Islet precursor cell (in vitro differentiated cells): ENCODE measurements around the gene CEP85.
A peak's percentile ranks its signal among the peaks of the same experiment; 100 is the strongest.

Experiments
- DNase-seq: peaks from one replicate; pipeline ENCODE4 v3.0.0-alpha.2; 2018

CEP85 gene

DNA sequence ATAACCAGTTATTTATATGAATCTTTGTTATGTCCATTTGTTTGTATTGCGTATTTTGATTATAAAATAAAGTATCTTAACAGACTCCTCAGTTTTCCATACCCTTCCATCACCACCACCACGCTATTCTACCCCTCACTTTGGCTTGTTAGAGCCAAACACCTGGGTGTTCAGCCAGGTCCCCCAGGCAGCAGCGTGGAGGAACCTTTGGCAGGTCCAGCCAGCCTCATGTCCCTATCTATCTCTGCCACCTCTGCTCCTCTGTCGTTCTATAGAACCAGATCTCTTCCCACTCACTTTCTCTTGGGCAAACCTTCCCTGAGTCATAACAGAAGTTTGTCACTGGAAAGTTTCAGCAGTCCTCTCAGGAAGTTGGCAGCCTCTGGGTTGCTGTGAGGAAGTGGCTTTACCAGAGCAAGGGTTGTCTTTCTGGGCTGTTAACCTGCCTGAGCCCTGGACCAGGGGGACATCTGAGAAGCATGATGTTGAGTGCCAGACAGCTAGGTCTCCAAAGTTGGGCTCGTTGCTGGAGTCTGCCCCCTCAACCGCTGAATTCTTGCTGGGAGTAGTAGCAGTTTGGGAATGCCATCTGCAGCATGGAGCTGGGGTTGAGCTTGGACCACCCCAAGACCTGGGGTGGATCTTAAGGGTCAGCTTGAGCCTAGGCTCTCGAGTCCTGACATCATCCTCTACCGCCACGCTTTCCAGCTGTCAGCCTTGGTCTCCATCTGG, 44.9 kb downstream of the CEP85 start:
- peak; percentile 54 for DNase-seq

DNA sequence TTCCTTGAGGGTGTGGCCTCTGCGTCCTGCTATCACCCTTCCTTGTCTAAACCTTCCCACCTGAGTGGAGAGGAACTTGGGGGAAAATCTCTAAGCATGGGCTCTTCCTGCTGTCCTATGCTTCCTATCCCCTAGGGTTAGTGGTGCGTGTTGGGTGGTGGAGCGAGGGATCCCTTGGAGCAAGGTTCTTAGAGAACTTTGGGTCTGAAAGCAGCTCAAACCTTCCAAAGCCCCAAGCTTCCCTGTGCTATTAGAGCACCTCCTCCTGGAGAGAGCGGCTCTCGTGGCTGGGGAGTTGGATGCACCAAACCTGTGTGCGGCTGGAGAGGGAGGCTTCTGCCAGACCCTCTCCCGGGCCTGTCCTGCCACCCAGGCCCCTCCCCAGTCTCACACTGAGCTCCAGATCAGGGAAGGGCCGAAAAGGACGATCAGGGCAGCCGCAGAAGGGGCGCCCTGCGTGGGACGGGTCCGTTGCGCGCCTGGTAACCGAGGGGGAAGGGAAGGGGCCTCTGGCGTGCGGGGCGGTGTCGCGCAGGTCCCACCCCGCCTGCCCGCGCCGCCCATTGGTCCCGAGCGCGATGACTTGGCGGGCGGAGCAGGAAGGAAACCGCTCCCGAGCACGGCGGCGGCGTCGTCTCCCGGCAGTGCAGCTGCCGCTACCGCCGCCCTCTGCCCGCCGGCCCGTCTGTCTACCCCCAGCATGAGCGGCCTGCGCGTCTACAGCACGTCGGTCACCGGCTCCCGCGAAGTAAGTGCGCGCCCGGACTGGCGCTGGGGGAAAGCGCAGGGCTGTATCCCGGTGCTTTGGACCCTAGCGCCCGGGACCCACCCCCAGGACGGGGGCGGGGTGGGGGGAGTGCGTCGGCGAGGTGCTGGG, 45.7 kb downstream of the CEP85 start, which contains the start of gene SH3BGRL3:
Gene SH3BGRL3, plus strand, starts transcription at position 631 of the 877 bp plus-strand sequence. Its CDS starts 70 bp downstream, at position 701.
- DNase-seq: peak; percentile 92

DNA sequence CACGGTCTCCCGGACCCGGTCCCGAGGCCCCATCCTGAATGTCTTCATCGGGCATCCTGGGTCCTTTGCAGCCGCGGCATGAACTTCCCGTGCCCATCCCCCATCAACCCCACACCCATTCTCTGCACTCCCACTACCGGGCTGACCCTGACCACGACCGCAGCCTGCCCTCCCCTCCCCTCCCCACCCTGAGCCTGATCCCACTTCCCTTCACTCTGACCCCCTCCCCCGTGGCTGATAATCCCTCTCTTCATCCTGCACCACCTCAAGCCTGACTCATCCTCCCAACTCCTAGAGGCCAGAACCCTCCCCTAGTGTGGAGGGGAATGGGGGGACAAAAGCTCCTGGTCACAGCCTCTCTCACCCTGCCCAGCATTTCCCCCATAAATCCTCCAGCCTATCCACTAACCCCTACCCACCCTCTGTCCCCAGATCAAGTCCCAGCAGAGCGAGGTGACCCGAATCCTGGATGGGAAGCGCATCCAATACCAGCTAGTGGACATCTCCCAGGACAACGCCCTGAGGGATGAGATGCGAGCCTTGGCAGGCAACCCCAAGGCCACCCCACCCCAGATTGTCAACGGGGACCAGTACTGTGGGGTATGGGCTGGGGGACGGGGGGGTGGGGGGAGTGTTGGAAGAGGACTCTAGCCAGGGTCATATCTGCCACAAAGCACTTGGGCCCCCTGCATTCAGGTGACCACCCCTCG, 46.5 kb downstream of the CEP85 start:
- DNase-seq: peak; percentile 76

DNA sequence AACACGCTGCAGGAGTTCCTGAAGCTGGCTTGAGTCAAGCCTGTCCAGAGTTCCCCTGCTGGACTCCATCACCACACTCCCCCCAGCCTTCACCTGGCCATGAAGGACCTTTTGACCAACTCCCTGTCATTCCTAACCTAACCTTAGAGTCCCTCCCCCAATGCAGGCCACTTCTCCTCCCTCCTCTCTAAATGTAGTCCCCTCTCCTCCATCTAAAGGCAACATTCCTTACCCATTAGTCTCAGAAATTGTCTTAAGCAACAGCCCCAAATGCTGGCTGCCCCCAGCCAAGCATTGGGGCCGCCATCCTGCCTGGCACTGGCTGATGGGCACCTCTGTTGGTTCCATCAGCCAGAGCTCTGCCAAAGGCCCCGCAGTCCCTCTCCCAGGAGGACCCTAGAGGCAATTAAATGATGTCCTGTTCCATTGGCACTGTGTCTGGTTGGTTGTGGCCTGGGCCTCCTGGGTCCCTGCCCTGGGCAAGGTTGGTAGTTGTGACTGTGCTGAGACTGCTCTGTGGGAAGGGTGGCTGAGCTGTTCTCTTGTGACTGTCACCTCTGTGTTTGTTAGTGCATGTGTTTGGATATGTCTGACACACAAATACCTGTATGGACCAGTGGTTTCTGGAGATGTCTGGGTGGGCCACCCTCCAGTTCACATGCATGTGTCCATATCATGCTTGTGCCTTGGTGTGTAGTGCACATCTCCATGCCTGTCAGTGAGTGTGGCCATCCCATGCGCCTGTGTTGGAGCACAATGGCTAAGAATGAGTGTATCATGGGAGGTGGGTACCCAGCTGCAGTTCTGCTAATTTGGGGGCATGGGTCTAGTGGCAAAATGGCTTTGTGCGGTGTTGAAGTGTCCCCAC, 47.3 kb downstream of the CEP85 start:
- no peak for DNase-seq

DNA sequence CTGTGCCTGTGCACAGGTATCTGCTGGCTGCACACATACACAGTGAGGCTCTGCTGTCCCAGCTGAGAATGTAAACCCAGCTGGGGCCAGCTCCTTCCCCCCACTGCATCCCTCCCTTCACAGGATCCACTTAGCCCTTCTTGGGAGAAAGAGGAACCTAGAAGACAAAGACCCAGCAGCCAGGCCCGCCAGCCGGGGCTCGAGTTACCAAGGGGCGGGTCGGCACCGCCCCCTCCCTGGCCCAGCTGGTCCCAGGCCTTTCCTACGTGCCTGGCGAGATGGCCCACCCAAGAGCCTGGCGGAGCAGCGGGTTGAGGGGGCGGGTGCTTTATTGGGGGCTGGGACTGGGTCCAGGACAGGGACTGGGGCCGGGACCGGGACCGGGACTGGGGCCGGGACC, 48.0 kb downstream of the CEP85 start:
- DNase-seq: peak; percentile 82

DNA sequence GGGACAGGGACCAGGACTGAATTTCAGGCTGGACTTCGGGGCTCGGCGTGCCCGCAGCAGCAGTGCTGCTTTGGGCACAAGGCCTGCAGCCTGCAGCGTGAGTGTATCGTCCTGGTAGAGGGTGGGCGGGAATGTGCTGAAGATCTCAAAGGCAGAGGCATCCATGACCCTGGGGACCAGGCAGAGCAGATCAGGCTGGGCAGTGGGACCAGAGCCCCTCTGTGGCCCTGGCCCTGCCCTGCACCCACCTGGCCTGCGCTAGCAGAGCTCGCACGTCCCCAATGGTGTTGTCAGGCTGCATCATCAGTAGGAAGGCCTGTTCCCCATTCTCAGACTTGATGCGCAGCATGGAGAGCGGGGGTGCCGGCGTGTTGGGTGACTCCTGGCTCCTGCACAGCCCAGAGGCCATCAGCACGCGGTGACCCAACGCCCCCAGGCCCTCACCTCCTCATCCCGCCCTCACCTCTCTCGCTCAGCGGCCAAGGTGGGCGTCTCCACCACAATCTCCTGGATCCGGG, 48.5 kb downstream of the CEP85 start:
- peak; percentile 51 for DNase-seq

DNA sequence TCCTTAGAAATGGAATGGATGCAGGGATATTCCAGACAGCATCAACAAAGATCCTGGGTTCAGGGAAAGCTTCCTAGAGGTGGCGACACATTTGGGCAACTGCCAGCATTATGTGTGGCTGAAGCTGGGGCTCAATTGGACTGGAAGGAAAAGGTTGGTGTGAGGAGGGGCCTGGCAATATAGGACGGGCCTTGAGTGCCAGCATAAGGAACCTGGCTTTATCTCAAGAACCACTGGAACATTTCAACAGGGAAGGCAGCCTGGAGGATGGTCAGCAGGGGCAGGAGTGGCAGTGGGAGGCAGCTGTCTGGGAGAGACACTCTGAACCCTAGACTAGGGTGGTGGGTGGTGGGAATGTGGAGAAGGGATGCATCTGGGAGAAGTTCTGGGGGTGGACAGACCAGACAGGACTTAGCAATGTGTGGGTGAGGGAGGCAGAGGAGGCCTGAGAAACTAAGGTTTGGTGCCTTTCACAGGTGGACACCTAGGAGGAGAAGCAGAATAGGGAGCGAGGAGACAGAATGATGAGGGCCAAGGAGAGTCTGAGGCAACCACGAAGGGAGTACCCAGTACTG, 49.4 kb downstream of the CEP85 start:
- no peak for DNase-seq

DNA sequence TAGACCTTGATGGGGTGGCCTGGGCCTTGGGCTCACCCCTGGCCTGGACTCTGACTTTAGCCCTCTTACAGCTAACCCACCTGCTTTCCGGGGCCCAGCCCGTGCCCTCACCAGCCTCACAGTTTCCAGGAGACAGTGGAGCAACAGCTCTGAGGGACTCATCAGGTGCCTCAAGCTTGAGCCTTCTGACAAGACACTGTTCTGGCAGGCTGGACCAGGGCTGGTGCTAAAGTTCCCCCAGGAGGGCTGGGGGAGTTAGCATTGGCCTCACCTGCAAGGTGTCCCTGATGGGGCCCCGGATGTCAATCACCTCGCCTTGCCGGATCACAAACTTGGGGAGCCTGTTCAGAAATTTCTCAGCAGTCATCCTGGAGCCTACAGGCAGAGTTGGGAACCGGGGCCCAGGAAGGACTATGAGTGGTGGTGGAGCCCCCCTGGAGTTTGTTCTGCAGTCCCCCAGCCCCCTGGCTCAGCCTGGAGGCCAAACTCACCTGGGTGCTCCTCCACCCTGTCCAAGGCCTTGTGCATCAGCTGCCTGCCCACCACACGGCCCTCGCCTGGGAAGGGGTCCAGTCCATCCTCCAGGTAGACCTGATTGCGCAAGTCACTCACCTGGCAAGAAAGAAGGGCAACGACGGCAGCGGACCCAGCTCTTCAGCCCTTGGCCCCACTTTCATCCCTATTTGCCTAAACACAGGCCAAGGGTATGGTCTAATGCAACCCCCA, 50.0 kb downstream of the CEP85 start:
- DNase-seq: peak; percentile 56

DNA sequence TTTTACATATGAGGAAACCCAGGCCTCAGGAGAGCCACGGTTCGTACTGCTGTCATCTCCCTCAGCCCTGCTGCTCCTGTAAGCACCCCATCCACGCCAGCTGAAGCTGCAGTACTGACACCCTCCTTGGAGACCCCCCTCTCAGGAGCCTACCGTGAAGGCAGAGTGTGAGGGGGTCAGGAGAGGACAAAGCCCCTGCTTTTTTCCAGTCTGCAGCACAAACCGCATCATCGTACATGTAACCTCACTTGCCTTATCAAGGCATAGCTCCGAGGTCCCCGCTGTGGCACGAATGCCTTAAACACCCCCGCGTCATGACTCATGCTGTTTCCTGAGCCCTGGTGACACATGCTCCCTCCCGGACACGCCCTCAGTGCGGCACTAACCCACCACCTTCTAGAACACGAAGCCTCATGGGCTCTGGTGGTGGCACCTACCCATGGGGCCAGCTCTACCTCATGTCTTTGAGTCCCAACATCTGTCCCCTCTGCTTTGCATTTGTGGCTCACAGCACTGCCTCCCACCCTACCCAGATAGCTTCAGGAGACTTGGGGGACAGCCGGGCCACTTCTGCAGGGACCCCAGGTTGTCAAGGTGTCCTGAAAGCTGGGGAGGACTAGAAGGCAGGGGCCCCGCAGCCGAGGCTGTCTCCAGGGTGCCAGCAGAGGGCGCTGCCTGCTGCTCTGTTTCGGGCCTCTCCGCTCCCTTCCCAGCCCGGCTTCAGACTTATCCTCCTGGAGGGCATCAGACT, 50.8 kb downstream of the CEP85 start:
- peak; percentile 91 for DNase-seq

DNA sequence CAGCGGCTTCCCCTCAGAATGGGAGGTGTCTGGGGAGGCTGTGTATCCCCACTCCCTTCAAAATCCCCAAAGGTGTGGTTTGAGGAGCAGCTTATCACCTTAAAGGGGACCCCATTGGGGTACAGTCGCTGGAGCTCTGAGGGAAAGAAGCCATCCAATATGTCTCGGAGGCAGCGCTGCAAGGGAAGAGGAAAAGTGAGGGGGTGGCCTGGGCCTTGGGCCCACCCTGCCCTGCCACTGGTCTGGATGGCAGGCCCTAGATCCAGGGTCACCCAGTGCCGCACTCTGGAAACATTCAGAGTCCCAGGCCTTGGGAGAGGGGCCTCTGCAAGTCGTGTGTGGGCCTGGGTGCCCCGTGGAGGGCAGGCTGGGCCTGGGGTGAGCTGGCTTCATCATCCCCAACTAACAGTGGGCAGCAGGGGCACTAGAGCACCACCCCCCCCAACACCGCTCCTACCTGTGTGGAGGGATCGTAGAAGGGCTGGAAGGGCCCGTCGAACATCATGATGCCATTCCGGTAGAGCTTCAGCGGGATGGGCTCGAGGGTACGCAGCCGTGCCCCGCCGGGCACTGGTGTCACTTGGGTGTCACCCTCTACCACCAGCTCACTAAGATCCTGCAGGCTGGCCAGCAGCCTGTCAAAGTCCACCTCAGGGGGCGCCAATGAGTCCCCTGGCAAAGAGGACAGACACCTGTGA, 51.5 kb downstream of the CEP85 start:
- peak; percentile 89 for DNase-seq

DNA sequence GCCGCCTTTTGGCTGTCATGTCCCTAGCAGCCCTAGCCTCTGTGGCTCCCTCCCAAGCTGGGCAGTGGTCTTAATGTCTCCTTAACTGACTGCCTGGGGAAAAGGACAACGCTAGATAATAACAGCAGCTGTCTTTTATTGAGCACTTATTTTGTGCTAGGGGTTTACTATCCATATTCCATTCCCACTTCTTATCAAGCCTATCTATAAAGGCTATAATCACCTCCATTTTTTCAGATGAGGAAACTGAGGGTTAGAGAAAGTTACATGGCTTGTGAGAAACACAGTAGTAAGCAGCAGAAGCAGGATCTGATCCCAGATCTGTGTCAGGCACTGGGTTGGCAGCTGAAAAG, 52.0 kb downstream of the CEP85 start:
- DNase-seq: no peak

DNA sequence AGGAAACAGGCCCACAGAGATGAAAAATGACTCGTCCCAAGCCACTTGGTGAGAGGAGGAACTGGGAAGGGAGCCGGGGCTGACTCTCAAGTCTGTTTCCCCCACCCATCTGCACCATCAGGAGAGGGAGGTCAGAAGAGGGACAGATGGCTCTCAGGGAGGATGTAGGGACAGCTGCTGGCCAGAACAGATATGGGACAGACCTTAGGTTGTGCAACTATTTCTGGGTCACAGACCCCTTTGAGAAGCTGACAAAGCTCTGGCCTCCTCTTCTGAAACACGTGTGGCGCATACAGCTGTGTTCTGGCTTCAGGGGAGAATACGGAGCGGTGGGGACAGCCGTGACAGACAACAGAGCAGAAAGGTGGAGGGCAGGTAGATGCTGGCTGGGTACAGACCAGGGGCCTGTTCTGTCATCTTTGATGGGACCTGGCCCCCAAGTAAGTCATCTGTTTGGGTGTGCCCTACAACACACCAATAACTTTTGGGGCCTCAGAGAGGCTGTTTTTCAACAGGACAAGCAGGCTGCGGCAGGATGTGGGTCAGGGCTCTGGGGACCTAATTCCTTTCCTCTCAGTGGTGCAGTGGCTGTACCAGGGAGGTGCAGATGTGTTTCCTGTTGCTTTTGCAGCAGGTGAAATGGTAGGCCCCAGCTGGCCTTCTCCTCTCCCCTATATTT, 53.2 kb downstream of the CEP85 start:
- DNase-seq: peak; percentile 50

DNA sequence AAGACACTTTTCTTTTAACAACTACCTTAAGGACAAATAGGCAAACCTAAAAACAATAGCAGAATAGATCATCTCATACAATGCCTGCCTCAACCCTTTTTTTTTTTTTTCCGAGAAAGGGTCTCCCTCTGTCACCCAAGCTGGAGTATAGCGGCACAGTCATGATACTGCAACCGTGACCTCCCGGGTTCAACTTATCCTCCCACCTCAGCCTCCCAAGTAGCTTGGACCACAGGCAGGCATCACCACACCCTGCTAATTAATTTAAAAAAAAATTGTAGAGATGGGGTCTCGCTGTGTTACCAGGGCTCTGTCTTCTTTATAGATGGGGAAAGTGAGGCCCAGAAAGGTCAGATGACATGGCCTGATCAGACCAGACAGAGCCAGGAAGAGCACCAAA, 53.8 kb downstream of the CEP85 start:
- DNase-seq: no peak

DNA sequence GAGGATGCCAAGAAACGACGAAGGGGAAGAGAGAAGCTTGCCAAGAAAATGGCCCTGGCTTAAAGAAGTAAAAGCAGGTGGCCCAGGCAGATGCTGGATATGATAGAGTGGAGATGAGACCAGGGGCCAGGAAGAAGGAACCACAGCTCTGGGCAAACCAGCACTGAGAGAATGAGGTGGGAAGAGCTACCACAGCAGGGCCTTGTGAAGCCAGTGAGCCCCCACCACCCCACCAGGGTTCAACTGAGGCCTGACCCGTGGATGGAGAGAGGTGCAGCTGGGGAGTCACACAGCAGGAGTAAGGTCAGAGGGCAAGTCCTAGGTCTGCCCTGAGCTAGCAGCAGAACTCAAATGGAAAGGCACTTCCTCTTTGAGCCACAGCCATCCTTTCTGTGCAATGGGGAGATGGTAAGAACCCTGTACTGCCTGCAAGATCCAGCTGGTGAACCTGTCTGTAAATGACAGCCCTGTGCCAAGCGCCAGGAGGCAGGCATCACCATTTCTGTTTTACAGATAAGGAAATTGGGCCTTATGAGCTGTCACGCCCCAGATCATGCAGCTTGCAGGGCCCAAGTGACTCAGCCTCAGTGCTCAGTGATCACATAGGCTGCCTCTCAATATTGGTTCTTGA, 54.4 kb downstream of the CEP85 start:
- no peak for DNase-seq

DNA sequence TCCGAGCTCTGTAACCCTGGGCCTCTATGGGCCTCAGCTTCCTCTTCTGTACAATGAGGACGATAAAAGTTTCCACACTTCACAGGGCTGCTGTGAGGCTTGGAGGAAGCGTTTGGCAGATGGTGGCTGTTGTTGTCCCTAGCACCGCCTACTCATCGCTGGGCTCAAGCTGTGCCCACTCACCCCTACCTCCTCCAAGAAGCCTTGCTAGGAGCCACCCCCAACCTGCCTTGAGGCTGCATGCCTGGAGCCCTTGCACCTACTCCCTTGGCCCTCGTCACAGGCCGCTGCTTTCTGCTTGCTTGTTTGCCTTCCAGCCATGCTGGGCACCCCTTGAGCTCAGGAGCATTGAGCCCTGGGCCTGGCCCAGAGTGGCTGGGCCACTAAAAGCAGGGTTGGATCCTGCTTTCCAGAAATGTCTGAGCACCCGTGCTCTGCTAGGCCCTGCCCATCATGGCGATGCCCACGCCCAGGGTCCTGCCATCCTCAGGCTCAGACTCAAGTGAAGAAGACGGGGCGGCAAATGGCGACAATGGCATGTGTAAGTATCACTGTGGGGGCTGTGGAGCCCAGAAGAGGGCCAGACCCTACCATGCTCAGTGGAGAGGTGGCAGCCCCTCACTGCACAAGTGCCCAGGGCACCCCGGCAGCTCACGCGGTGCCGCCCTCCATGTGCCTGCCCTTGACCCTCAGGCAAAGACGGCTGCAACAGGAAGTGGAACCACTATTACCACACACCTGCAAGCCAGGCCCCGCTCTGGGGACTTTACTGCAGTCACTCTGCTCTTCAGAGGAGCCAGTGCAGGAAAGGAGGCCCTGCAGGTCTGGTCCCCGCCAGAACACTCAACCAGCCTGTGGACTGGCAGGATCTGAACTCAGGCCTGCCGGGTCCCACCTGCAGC, 55.4 kb downstream of the CEP85 start:
- no peak for DNase-seq

DNA sequence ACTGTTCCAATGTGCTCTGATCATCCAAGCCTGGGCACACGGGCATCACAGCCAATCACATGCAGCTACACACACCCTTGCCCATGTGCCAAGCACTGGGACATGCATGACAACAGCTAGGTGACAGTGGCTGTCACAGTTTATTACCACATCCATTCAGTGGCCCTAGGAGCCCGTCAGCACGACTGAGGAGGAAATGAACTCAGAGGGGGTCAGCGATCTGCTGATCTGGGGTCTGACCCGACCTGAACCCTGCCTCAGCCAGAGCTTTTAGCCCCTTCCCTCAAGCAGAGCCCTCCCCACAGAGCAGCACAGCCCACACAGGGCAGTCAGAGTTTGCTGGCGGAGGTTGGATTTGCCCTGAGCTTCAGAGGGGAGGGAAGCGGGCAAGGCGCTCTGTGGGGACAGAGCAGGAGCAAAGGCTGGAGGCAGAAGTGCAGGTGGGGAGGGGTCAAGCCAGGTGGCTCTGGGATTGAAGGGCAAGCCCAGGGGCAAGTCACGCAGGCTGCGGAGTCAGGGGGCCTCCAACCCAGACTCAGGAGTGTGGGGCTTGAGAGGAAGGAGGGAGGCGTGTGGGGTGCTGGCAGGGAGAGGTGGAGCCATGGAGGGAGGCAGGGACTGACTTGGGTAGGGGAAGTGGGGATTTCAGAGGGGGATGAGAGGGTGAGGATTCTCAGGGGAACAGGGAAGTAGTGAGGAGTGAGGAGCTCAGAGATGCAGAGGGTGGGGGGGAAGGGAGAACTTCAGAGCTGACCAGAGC, 56.3 kb downstream of the CEP85 start:
- DNase-seq: peak; percentile 49

DNA sequence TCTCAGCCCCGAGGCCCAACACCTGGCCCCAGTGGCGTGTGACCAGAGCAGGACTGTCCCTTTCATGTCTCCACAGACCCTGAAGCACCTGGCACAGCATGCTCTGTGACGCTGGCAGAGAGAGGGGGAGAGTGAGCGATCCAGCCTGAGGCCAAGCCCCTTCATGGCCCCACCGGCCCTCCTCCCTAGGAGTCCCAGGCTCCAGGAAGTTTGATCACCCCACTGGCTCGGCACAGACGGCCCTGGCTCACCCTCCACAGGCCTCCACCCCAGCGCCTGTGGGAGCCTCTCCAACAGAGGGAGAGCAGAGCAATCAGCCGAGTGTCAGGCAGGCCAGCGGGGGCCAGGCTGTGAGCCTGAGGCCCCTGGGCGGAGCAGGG, 56.9 kb downstream of the CEP85 start:
- peak; percentile 56 for DNase-seq
